ENCODE measurements around the gene THYN1. TPM values are rescaled to one million over a fixed set of nuclear protein-coding genes. Genes with fewer than 3 reads are reported as not detected.

Gene THYN1
- total RNA-seq, 1 experiment from 2014 or later: 46.6 TPM

DNA sequence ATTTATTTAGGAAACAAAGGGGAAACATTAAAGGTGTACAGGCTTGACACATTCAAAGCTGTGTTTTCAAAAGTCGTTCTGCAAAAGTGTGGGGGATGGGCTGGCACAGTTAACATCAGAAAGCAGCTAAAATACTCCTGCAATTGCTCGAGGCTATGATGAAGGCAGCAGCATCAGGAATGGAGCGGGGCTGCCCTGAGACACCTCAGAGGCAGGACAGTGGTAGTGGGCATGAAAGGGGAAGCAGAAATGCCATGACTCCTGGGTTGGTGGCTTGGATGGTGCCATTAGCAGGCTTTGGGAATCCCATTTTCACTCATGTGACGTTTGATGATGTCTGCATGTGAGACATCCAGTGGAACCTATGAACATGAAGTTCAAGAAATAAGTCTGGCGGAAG is 30.0 kb downstream of the THYN1 start:
- DNase-seq (ENCODE audit: low spot score): no peak

DNA sequence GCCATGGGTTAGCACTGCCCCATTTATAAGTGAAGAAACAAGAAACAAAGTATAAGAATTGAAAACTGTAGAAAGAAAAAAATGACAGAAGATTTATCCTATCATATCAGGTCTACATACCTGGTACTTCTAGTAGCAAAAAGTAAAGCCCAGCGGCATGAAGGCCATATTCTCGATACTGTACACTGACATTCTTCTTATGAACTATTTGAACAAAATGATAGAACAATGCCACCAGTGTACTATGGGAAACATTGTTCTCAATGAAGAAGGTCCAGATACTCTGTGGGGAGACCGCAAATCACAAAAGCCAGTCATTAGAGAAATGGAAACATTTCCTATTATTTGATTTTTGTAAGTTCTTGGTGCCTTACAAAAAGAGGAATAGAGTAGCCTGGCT is 36.3 kb downstream of the THYN1 start:
- no peak for DNase-seq (ENCODE audit: low spot score)

DNA sequence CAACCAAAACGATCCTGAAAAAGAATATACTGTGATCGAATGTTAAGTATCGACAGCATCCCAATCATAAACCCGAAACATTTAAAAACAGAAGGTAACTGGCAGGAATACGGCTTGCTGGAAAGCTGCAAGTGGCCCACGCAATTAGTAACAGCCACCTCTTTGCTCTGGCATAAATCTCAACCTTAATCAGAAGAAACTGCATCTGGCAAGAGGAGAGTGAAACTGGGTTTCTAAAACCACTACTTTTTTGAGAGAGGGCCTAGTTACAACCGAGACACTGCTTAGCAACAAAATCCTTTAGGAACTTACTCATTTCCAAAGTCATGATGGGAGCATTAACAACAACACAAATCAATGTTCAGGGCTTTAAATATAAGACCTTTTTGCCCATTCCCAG is 37.3 kb downstream of the THYN1 start:
- DNase-seq (ENCODE audit: low spot score): no peak

DNA sequence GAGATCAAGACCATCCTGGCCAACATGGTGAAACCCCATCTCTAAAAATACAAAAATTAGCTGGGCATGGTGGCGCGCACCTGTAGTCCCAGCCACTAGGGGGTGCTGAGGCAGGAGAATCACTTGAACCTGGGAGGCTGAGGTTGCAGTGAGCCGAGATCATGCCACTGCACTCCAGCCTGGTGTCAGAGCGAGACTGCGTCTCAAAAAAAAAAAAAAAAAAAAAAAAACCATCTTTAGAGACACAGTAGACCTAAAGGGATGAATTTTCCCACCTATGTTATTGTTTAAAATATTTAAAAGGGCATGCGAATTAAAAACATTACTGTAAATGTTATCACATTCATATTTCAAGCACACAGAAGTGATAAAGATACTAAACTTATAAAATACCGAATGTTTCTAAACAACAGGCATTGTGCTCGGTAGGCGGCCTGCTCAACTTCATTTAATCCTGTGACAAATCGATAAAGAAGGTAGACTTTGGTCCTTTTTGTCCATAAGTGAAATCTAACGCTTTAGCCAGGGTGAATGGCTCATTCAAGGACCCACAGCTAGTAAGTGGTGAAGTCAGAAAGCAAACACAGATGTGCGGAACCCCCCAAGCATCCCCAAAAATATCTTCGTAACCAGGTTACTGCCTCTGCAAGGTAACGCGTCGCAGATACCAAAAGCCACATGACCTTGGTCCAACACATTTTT is 45.5 kb downstream of the THYN1 start:
- DNase-seq (ENCODE audit: low spot score): no peak

DNA sequence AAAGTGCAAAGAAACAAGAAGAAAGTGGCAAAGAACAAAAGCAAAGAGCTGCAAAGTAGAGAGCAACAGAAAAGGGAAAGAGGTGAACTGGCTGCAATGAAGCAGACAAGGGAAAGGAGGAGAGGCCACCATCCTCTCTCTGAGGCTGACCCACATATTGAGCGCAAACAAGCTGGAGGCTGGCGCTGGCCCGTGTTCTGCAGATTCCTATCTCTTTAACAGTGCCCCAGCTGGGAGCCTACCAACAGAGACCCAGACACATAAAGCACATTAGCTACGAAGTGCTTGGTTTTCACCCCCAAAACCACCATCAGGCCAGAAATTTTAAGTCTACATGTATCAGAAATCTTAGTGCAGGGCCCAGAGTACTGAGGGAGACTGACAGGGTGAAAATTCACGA is 47.0 kb downstream of the THYN1 start:
- DNase-seq (ENCODE audit: low spot score): no peak

DNA sequence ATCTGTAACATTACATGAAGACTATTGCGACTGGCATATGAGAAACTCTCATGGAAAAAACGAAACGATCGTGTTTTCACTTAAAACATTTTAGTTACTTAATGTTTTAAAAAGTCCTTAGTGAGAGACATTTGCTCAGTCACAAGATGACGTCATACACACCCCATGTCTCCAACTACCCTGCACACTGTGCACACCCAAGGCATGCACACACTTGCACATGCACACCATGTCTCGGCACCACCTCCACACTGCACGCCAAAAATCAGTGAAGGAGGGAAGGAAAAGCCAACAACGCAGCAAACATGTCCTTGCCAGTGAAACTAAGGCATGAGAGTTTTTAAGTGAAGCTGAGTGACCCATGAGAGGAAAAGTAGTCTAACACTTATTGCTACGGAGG is 47.4 kb downstream of the THYN1 start:
- no peak for DNase-seq (ENCODE audit: low spot score)

DNA sequence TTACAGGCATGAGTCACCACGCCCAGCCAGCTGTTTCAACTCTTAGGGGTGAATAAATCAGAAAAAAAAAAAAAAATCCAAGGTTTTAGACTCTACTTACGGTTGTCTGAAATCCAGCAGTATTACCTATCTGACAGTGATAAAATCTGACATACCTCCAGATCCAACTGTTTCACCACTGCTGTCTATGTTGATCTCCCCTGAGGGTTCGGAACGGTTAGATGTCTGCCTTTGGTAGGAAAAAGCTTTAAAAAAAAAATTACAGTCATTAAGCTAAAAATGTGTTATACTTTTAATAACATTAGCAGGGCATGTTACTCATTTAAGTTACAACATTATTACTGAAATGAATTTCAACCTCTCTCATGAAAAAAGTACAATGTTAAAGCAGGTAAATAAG is 50.5 kb downstream of the THYN1 start:
- DNase-seq (ENCODE audit: low spot score): no peak

DNA sequence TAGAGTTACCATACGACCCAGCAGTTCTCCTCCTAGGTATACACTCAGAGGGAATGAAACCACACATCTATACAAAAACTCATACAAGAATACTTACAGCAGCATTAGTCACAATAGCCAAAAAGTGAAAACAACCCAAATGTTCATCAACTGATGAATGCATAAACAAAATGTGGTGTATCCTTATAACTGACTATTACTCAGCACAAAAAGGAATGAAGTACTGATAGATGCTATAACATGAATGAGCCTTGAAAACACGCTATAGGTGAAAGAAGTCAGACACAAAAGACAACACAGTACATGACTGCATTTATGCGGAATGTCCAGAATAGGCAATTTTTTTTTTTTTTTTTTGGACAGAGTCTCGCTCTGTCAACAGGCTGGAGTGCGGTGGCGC is 52.5 kb downstream of the THYN1 start:
- DNase-seq (ENCODE audit: low spot score): no peak

DNA sequence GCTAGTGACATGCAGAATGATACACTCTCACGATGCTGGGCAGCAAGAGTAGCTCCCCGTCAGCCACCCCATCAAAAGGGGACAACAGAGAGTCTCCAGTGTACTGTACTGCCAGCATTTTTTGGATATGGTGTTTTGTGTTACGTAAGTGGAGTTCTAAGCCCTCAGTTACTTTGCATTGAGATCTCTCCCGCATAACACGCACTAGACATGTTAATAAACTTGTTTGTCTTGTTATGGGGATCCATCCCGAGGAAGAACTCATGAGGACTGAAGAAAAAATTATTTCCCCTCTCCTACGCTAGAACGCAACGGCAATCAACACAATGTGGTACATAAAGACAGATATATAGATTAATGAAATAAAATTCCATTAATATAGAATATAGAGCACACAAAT is 53.6 kb downstream of the THYN1 start:
- no peak for DNase-seq (ENCODE audit: low spot score)

Other genes starting within 250 kb of the THYN1 start
- 43.0 and 47.2 TPM in 2 replicates for gene JAM3, start 184.3 kb downstream of the THYN1 start, total RNA-seq (2014; rRNA removed; shearing (Covaris generic))
- 16.8 and 20.1 TPM in 2 replicates for gene NCAPD3, start 29.4 kb downstream of the THYN1 start, total RNA-seq (2014; rRNA removed; shearing (Covaris generic))
- gene VPS26B, start 28.7 kb downstream of the THYN1 start, total RNA-seq (2014; rRNA removed; shearing (Covaris generic)): 25.1 and 25.4 TPM in 2 replicates
- 7.5 and 8.0 TPM in 2 replicates for gene ACAD8, start 216 bp upstream of the THYN1 start, total RNA-seq (2014; rRNA removed; shearing (Covaris generic))
- gene GLB1L3, start 23.0 kb upstream of the THYN1 start, total RNA-seq (2014; rRNA removed; shearing (Covaris generic)): not detected in 2 replicates
- gene GLB1L2, start 78.6 kb upstream of the THYN1 start, total RNA-seq (2014; rRNA removed; shearing (Covaris generic)): 4.7 and 6.0 TPM in 2 replicates
- gene B3GAT1, start 158.9 kb upstream of the THYN1 start, total RNA-seq (2014; rRNA removed; shearing (Covaris generic)): 4.8 and 4.9 TPM in 2 replicates